GM23248 (cell line): ENCODE results near the gene CELF6.

Experiments
- EZH2 ChIP-seq: fragments of 200-600 bp; sonication (generic); IDR thresholded peaks from 2 replicates; pipeline ENCODE4 v1.6.1; 2018; ENCODE audit warnings: antibody characterized with exemption, mild to moderate bottlenecking; ENCODE audit not compliant: insufficient read depth, poor library complexity, severe bottlenecking
- EZH2phosphoT487 ChIP-seq: fragments of 200-600 bp; sonication (generic); IDR thresholded peaks from 2 replicates; pipeline ENCODE4 v1.6.1; 2018; ENCODE audit warnings: antibody characterized with exemption, moderate library complexity, mild to moderate bottlenecking, low read depth; ENCODE audit not compliant: insufficient read depth

DNA sequence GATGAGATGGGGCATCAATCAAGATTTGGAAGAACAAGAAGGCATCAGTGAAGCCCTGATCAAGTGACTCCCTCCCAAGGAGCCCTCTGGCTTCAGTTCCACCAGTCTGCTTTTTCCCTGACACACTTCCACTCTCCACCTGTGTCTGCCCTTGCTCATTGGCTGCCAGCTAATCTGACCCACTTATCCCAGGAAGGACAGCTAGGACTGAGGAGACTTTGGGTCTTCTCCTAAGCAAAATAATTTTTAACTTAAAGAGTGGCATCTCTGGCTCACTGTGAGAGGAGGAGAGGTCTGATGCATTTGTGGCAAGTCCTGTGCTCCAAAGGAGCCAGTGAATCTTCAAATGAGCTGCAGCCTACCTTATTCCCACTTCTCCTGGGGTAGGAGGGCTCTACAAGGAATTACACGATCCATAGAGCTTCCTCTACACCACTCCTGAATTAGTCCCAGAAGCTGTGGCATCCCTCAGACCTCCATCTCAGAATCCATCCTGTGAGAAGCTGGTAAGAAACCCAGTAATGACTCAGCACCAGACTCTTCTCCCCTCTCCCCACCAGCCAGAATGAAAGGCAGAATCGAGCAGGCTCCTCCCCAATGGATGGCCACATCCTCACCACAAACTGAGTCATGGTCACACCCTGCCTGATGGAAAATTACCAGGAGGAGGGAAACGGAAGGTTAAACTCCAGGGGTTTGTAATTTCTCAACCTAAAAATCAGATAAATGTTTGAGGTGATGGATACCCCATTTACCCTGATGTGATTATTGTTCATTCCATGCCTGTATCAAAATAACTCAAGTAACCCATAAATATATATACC, 82.7 kb downstream of the CELF6 start:
- no peak for TF ChIP-seq EZH2
- no peak for TF ChIP-seq EZH2phosphoT487
